Measurements from ENCODE around the gene SMAD9.

The SMAD9 gene

DNA sequence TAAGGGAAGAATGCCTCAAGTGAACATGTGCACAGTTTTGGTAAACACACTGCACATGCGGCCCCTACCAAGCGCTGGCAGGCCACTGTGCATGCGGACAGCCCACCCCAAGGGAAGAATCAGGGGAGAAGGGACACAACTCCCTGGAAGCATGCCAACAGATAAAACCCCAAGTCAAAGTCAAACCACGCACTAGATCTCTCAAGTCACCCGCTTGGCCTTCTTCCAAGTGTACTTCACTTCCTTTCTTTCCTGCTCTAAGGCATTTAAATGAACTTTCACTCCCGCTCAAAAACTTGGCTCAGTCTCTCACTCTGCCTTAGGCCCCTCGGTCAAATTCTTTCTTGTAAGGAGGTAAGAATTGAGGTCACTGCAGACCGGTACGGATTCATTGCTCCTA is 105.6 kb downstream of the SMAD9 start:
- DNase-seq = no peak

DNA sequence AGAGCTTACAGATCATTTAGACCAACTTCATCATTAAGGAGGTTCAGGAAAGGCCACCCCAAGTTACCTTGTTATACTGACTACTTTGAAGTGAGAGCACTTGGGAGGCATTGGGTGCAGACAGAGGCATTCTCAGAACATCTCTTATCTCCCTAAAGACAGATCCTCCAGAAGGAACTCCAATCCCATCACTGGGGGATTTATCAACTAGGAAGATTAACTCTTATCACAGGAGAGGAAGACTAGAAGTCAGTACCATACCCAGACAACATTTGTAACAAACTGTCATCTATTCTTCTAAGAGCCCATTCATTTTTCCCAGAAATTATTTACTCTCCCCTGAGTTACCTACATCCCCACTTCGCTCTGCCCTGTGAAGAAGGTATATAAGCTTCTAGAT is 106.8 kb downstream of the SMAD9 start:
- no peak for DNase-seq

DNA sequence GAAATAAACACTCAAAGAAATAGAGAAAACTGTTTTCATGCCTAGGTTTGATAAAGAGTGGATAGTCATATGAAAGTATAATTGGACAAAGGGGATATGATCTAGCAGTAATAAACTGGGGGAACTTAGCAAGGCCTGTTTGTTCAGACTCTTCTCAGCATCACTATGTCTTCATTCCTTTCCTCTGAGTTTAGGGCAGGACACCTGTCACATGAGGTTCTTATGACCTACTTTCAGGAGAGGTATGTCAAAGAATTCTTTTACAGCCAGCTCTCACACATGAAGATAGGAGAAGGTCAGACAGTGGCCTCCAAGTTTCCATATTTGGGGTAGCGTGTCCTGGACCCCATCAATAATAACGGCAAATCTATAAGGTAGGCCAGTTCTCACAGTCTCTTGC is 112.4 kb downstream of the SMAD9 start:
- DNase-seq = no peak

DNA sequence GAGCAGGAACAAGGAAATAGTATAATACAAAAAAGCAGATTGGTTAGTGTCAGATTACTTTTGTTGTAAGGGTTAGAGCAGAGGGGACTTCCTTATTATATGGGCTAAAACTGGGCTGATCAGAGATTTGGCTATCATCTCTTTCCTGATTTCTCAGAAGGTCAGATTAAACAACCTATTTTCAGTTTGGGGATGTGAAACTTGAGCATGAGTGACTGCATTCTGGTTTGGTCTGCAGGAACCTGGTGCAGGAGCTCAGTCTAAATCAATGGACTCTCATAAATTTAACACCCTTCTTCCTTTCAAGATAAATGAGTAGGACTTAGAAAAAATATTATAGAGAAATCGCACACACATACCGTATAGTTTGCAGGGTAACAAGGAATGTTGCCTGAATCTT is 113.9 kb downstream of the SMAD9 start:
- DNase-seq = no peak

DNA sequence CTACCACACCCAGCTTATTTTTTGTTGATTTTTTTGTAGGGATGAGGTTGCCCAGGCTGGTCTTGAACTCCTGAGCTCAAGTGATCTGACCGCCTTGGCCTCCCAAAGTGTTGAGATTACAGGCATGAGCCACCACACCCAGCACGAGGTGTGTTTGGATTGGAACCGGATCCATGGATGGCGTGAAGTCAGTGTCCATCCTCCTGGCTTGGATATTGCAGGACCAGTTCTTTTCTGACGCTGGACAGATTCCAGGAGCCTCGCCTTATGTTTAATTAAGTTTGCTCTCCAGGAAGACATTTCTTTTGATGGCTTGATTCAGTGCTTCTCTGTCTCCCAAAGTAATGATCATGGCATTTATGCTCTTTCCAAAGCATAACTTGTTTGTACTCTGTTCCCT is 115.5 kb downstream of the SMAD9 start:
- DNase-seq = no peak

DNA sequence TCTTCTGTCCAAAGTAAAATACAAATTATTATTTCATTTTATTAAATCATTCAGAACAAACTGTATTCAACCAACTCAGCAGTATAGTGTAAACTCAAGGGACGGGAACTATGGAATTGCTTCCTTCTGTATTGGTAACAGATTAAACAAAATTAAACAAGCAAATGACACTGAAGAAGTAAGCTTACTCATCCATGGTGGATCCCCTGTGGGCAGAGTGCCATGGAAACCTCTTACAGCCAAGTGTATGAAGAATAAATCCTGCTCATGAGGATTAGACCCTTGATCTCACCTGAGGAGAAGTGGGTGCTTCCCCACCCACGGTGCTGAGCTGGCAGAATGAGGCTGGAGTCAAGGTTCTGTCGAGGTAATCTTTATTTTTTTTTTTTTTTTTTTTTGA is 119.0 kb downstream of the SMAD9 start:
- no peak for DNase-seq

DNA sequence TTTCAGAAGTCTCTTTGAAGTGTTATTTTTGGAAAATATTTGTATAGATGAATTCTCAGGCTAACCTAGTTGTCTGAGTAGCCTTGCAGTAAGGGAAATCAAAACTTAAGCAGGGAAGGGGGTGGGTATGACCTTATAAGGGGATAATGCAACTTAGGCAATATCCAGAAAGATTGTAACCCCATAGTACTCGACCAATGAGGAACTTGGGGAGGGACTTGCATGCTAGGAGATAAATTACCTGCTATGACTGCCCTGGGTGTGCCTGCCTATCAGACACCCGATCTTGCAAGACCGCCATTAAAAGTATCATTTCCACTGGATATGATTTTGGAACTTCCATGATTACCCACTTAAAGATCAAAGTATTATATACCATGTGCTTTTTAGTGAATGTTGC is 124.0 kb downstream of the SMAD9 start:
- DNase-seq = no peak

DNA sequence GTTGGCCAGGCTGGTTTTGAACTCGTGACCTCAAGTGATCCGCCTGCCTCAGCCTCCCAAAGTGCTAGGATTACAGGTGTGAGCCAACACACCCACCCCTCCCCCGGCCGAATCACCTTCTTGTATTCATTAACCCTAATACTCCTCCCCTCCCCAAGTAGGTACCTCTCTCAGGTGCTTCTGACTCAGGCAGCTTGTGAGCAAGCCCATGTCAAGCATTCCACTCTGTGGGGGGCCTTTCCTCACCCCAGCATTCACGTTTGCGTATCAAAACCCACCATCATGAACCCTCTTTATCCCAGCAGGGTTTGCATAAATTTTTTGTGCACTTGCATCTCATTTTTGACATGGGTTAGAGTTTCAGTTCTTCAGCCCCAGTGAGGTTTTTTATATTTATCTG is 124.6 kb downstream of the SMAD9 start:
- DNase-seq = no peak
